SK-N-SH (cell line): ENCODE data around the gene TNFAIP8L2. TPM values are rescaled to one million over a fixed set of nuclear protein-coding genes. Genes with fewer than 3 reads are reported as not detected.

Experiments
- CTCF ChIA-PET: fragments of 300-600, 350-600 bp; formaldehyde crosslinking; extraction: SDS; loops from one replicate; lab custom pipeline; 2021; lab: Yijun Ruan, JAX
- POLR2A ChIA-PET: fragments of 350-600 bp; sonication (Branson Sonifier 250); formaldehyde crosslinking; extraction: SDS; loops from one replicate; lab custom pipeline; 2020; ENCODE audit warnings: antibody characterized with exemption, inconsistent platforms; lab: Yijun Ruan, JAX
- DNase-seq: peaks from one replicate; pipeline ENCODE4 v3.0.0; 2012
- H2AFZ ChIP-seq: fragments of 200-600 bp; sonication (generic); 2 replicates; pipeline ENCODE4 v1.8.1; 2016; ENCODE audit warnings: antibody characterized with exemption, mild to moderate bottlenecking, low read depth
- H3F3A ChIP-seq: fragments of 200-600 bp; sonication (generic); replicated peaks from 2 replicates; pipeline ENCODE3; 2016; ENCODE audit warnings: antibody characterized with exemption, mild to moderate bottlenecking; ENCODE audit not compliant: insufficient read depth
- H3K27ac ChIP-seq, 2 experiments: fragments of 200-500 bp in 1 of 2; fragments of 200-600 bp in 1 of 2; sonication (Bioruptor generic) in 1 of 2; sonication (generic), shearing (Covaris generic) in 1 of 2; 2 replicates each; pipeline versions ENCODE4 v1.5.1 to v1.6.1; 2014 to 2016; ENCODE audit warnings: low read depth in 2 of 2, inconsistent platforms in 1 of 2, low read length in 1 of 2, mild to moderate bottlenecking in 1 of 2, mixed read lengths in 1 of 2
- H3K27me3 ChIP-seq: fragments of 200-600 bp; sonication (generic), shearing (Covaris generic); 2 replicates; pipeline ENCODE4 v1.6.1; 2016; ENCODE audit warnings: mixed run types; ENCODE audit not compliant: insufficient read depth
- H3K36me3 ChIP-seq, 2 experiments: fragments of 200-500 bp in 1 of 2; fragments of 200-600 bp in 1 of 2; sonication (Bioruptor generic) in 1 of 2; sonication (generic) in 1 of 2; replicated peaks in 1 of 2; 2 replicates each; pipeline versions ENCODE3 to v1.5.1; 2014 to 2016; ENCODE audit warnings: low read length in 1 of 2, mild to moderate bottlenecking in 1 of 2; ENCODE audit not compliant: insufficient read depth in 2 of 2, control insufficient read depth in 1 of 2
- H3K4me1 ChIP-seq, 2 experiments: fragments of 200-500 bp in 1 of 2; fragments of 200-600 bp in 1 of 2; sonication (Bioruptor generic) in 1 of 2; sonication (generic), shearing (Covaris generic) in 1 of 2; 2 replicates each; pipeline versions ENCODE4 v1.5.1 to v1.6.1; 2014 to 2016; ENCODE audit warnings: low read depth in 1 of 2, low read length in 1 of 2, mixed run types in 1 of 2; ENCODE audit not compliant: insufficient read depth in 2 of 2, control insufficient read depth in 1 of 2
- H3K4me2 ChIP-seq: fragments of 200-600 bp; sonication (generic), shearing (Covaris generic); 2 replicates; pipeline ENCODE4 v1.6.1; 2017; ENCODE audit warnings: mixed run types
- H3K4me3 ChIP-seq, 2 experiments: fragments of 200-500 bp in 1 of 2; fragments of 200-600 bp in 1 of 2; sonication (Bioruptor generic) in 1 of 2; sonication (generic), shearing (Covaris generic) in 1 of 2; 2 replicates each; pipeline versions ENCODE4 v1.5.1 to v1.8.1; 2014 to 2016; ENCODE audit warnings: low read depth in 2 of 2, inconsistent platforms in 1 of 2, low read length in 1 of 2, mild to moderate bottlenecking in 1 of 2, mixed read lengths in 1 of 2, moderate library complexity in 1 of 2
- H3K79me2 ChIP-seq: fragments of 200-600 bp; sonication (generic); 2 replicates; pipeline ENCODE4 v1.8.1; 2017; ENCODE audit warnings: mild to moderate bottlenecking; ENCODE audit not compliant: insufficient read depth
- H3K9ac ChIP-seq: fragments of 200-600 bp; sonication (generic); 2 replicates; pipeline ENCODE4 v1.6.1; 2017; ENCODE audit warnings: mixed run types
- H3K9me2 ChIP-seq: fragments of 200-600 bp; sonication (generic); 2 replicates; pipeline ENCODE4 v1.6.1; 2017; ENCODE audit warnings: mixed run types
- H3K9me3 ChIP-seq: fragments of 200-600 bp; sonication (generic); 2 replicates; pipeline ENCODE4 v1.6.1; 2017; ENCODE audit warnings: mixed run types, mild to moderate bottlenecking, moderate library complexity
- H4K20me1 ChIP-seq: fragments of 200-600 bp; sonication (generic); 2 replicates; pipeline ENCODE4 v1.6.1; 2017; ENCODE audit warnings: mild to moderate bottlenecking, mixed run types; ENCODE audit not compliant: insufficient read depth
- CTCF ChIP-seq: fragments of 200-600 bp; sonication (generic); IDR thresholded peaks from 2 replicates; pipeline ENCODE4 v1.6.1; 2017; ENCODE audit warnings: antibody characterized with exemption, mild to moderate bottlenecking, moderate library complexity
- ELF1 ChIP-seq: IDR thresholded peaks from 2 replicates; pipeline ENCODE4 v1.4.0; 2012
- FOSL2 ChIP-seq: IDR thresholded peaks from 2 replicates; pipeline ENCODE4 v1.4.0; 2012; ENCODE audit warnings: low read depth, mild to moderate bottlenecking, moderate library complexity, borderline replicate concordance
- FOXM1 ChIP-seq: IDR thresholded peaks from 2 replicates; pipeline ENCODE4 v1.4.0; 2012; ENCODE audit warnings: low read depth, mild to moderate bottlenecking
- GABPA ChIP-seq: IDR thresholded peaks from 2 replicates; pipeline ENCODE4 v1.4.0; 2012; ENCODE audit warnings: low read depth, mild to moderate bottlenecking
- GATA2 ChIP-seq: sonication (generic); formaldehyde crosslinking; IDR thresholded peaks from 2 replicates; pipeline ENCODE4 v1.5.0; 2020; ENCODE audit warnings: mild to moderate bottlenecking, missing genetic modification reagents
- IRF3 ChIP-seq: fragments of 150-350 bp; IDR thresholded peaks from 2 replicates; pipeline ENCODE4 v1.6.1; 2016; ENCODE audit warnings: mild to moderate bottlenecking, low read depth, low read length
- JUND ChIP-seq: IDR thresholded peaks from 2 replicates; pipeline ENCODE4 v1.4.0; 2012
- MAX ChIP-seq: IDR thresholded peaks from 2 replicates; pipeline ENCODE4 v1.4.0; 2012; ENCODE audit warnings: low read depth
- MEF2A ChIP-seq: IDR thresholded peaks from 2 replicates; pipeline ENCODE4 v1.4.0; 2012; ENCODE audit warnings: low read depth, borderline replicate concordance
- MXI1 ChIP-seq: IDR thresholded peaks from 2 replicates; pipeline ENCODE4 v1.6.1; 2012; ENCODE audit warnings: mild to moderate bottlenecking, low read depth, low read length, improper control_type of control experiment
- NRF1 ChIP-seq: IDR thresholded peaks from 2 replicates; pipeline ENCODE4 v1.6.1; 2012; ENCODE audit warnings: low read depth, mild to moderate bottlenecking, low read length
- POLR2AphosphoS5 ChIP-seq: IDR thresholded peaks from 2 replicates; pipeline ENCODE4 v1.6.1; 2012; ENCODE audit warnings: low read depth, low read length
- RCOR1 ChIP-seq: fragments of 150-350 bp; IDR thresholded peaks from 2 replicates; pipeline ENCODE4 v1.6.1; 2017; ENCODE audit warnings: antibody characterized with exemption, low read length
- RFX5 ChIP-seq: IDR thresholded peaks from 2 replicates; pipeline ENCODE4 v1.6.1; 2012; ENCODE audit warnings: mild to moderate bottlenecking, improper control_type of control experiment, low read length
- SIN3A ChIP-seq: IDR thresholded peaks from 2 replicates; pipeline ENCODE4 v1.6.1; 2012; ENCODE audit warnings: low read depth, mild to moderate bottlenecking, low read length, moderate library complexity, borderline replicate concordance
- TAF1 ChIP-seq: IDR thresholded peaks from 2 replicates; pipeline ENCODE4 v1.6.1; 2012; ENCODE audit warnings: low read depth, mild to moderate bottlenecking, low read length, moderate library complexity, borderline replicate concordance
- TCF12 ChIP-seq: IDR thresholded peaks from 2 replicates; pipeline ENCODE4 v1.4.0; 2012
- USF1 ChIP-seq: IDR thresholded peaks from 2 replicates; pipeline ENCODE4 v1.4.0; 2012; ENCODE audit warnings: low read depth, borderline replicate concordance
- YY1 ChIP-seq: IDR thresholded peaks from 2 replicates; pipeline ENCODE4 v1.4.0; 2012; ENCODE audit warnings: low read depth, mild to moderate bottlenecking
- WGBS: methylation state at CpG from one replicate; pipeline ENCODE4 v1.1.6; 2017; ENCODE audit warnings: low lambda C conversion rate; 5-methylcytosine and 5-hydroxymethylcytosine counted together
- polyA plus RNA-seq, 3 experiments: library from polyadenylated mRNA; depleted of rRNA; stranded (reverse); fragments of >200 nt; gene quantifications; 2 replicates each; pipeline ENCODE4 v1.2.3, GENCODE V29; 2012

TNFAIP8L2 gene
- polyA plus RNA-seq, 1 of the 3 experiments (the other 2 are of a cell fraction) = not detected

GRCh38 chr1:151145304-151146071, 11.0 kb upstream of the TNFAIP8L2 start:
- no peaks in the 10 kb centered on the region for H3K9me2 ChIP-seq
- peak overlapping the region; percentile 98 for H3K4me2 ChIP-seq
- peak overlapping the region; percentile 70 to 91 for H3K4me3 ChIP-seq
- H4K20me1 ChIP-seq = no peaks in the 10 kb centered on the region
- H2AFZ ChIP-seq = peak overlapping the region; percentile 87
- POLR2A ChIA-PET = interaction anchor here (0.6 kb wide), 1 partner anchor 140 kb away, joined by 4 read pairs; no protein-coding TSS in a partner anchor
- H3K27me3 ChIP-seq = no peaks in the 10 kb centered on the region
- H3F3A ChIP-seq = no peaks in the 10 kb centered on the region
- DNase-seq = peak; percentile 64
- peaks cover 0 to 21% of the 10 kb centered on the region in 2 experiments; a peak in 1 of 4 replicates for H3K4me1 ChIP-seq
- no peaks in the 10 kb centered on the region for H3K79me2 ChIP-seq
- H3K9ac ChIP-seq = peak overlapping the region; percentile 82
- no peaks in the 10 kb centered on the region for H3K9me3 ChIP-seq
- H3K36me3 ChIP-seq = no peaks in the 10 kb centered on the region
- WGBS = 68% methylated on average over 17 of the region's 43 CpGs
- no peak overlapping the region; a peak in 1 of 4 replicates for H3K27ac ChIP-seq
- CTCF ChIA-PET = interaction anchor here (1.1 to 6.8 kb wide), 3 partner anchors 10 to 46 kb away, joined by 3 to 40 read pairs (median 11); partner anchors contain the start of gene TNFAIP8L2
- no peak for TF ChIP-seq IRF3
- no peak for TF ChIP-seq JUND
- TF ChIP-seq CTCF = no peak
- no peak for TF ChIP-seq RCOR1
- no peak for TF ChIP-seq ELF1
- no peak for TF ChIP-seq FOXM1
- no peak for TF ChIP-seq GATA2
- no peak for TF ChIP-seq USF1
- no peak for TF ChIP-seq MEF2A
- TF ChIP-seq POLR2AphosphoS5 = no peak
- TF ChIP-seq MAX = no peak
- no peak for TF ChIP-seq NRF1
- no peak for TF ChIP-seq GABPA
- no peak for TF ChIP-seq SIN3A
- TF ChIP-seq RFX5 = no peak
- no peak for TF ChIP-seq FOSL2
- no peak for TF ChIP-seq MXI1
- TF ChIP-seq TAF1 = no peak
- no peak for TF ChIP-seq TCF12
- no peak for TF ChIP-seq YY1
- TF ChIP-seq, all 33 proteins: peak for 0
